Skeletal muscle tissue (tissue), 4 donors: Measurements from ENCODE around the gene JMJD8. TPM values are rescaled to one million over a fixed set of nuclear protein-coding genes. Genes with fewer than 3 reads are reported as not detected.

Experiments
- H3K27ac ChIP-seq: one replicate; pipeline ENCODE4 v1.7.0; 2013; ENCODE audit warnings: mild to moderate bottlenecking, low read depth, low read length, inconsistent platforms
- H3K27me3 ChIP-seq, 3 donors: one replicate each; pipeline ENCODE4 v1.7.0; 2013; ENCODE audit warnings: low read length in 3 of 3; ENCODE audit not compliant: control insufficient read depth in 3 of 3, insufficient read depth in 3 of 3
- H3K36me3 ChIP-seq, 3 donors: one replicate each; pipeline ENCODE4 v1.7.0; 2013; ENCODE audit warnings: low read length in 3 of 3; ENCODE audit not compliant: control insufficient read depth in 3 of 3, insufficient read depth in 3 of 3
- H3K4me1 ChIP-seq, 3 donors: one replicate each; pipeline ENCODE4 v1.7.0; 2013; ENCODE audit warnings: low read length in 3 of 3, mild to moderate bottlenecking in 3 of 3; ENCODE audit not compliant: control insufficient read depth in 3 of 3, insufficient read depth in 3 of 3
- H3K4me3 ChIP-seq, 3 donors: one replicate each; pipeline ENCODE4 v1.7.0; 2013; ENCODE audit warnings: low read length in 3 of 3
- H3K9ac ChIP-seq, 3 donors: one replicate each; pipeline ENCODE4 v1.7.0; 2013; ENCODE audit warnings: low read length in 3 of 3, mild to moderate bottlenecking in 3 of 3, moderate library complexity in 2 of 3, low read depth in 1 of 3
- H3K9me3 ChIP-seq, 3 donors: one replicate each; pipeline ENCODE4 v1.7.0; 2013; ENCODE audit warnings: low read length in 3 of 3; ENCODE audit not compliant: control insufficient read depth in 3 of 3
- total RNA-seq: library from RNA; depleted of rRNA; stranded (reverse); fragments of >200 nt; gene quantifications from one replicate; pipeline ENCODE4 v1.2.3, GENCODE V29; 2014
- donor health status: Osteomylitis.

JMJD8 gene
- total RNA-seq, 1 donor from 2014 or later, result 13.0 TPM

- H3K27ac ChIP-seq, result no peak overlapping the region
- no peak overlapping the region for H3K9ac ChIP-seq
- peaks cover 10 to 19% (median 16%) of the 10 kb centered on the region in 3 donors for H3K36me3 ChIP-seq
- no peaks in the 10 kb centered on the region for H3K9me3 ChIP-seq
- H3K4me3 ChIP-seq, result peak overlapping the region in 1 of 3 donors; percentile 22
- H3K4me1 ChIP-seq, result peaks cover 15 to 16% (median 16%) of the 10 kb centered on the region in 3 donors
- peaks cover 22 to 39% (median 23%) of the 10 kb centered on the region in 3 donors for H3K27me3 ChIP-seq
Measured at GRCh38 chr16:728131-728889, 44.2 kb upstream of the JMJD8 start.

- H3K27ac ChIP-seq, result no peak overlapping the region
- peaks cover 22 to 39% (median 23%) of the 10 kb centered on the region in 3 donors for H3K27me3 ChIP-seq
- H3K9me3 ChIP-seq, result no peaks in the 10 kb centered on the region
- peaks cover 1 to 11% (median 10%) of the 10 kb centered on the region in 3 donors for H3K36me3 ChIP-seq
- H3K9ac ChIP-seq, result peak overlapping the region in 1 of 3 donors; percentile 40
- H3K4me1 ChIP-seq, result peaks cover 15 to 16% (median 16%) of the 10 kb centered on the region in 3 donors
- H3K4me3 ChIP-seq, result peak overlapping the region; percentile 23 to 54 (median 45)
Measured at GRCh38 chr16:727291-727977, 43.3 kb upstream of the JMJD8 start.

GRCh38 chr16:726438-727290 lies 42.5 kb upstream of the JMJD8 start, which contains the start of the genes CCDC78 and HAGHL:
Gene CCDC78 (minus strand): TSS chr16:726443. CDS start chr16:726367, 76 bp downstream.
Gene HAGHL (plus strand): TSS chr16:727106. CDS start chr16:727510, 404 bp downstream.
- H3K9ac ChIP-seq, result peak within 1 kb of the TSS in 1 of 3 donors; percentile 40

GRCh38 chr16:726188-726437 lies 42.0 kb upstream of the JMJD8 start:
- Histone ChIP-seq H3K27ac (no peak overlapping the region), H3K4me1 (peaks cover 22 to 24% (median 23%) of the 10 kb centered on the region in 3 donors), H3K27me3 (peaks cover 22 to 39% (median 23%) of the 10 kb centered on the region in 3 donors), H3K9me3 (no peaks in the 10 kb centered on the region), H3K36me3 (peaks cover 0 to 4% (median 2%) of the 10 kb centered on the region in 3 donors), H3K9ac (no peak overlapping the region), H3K4me3 (no peak overlapping the region)

More at GRCh38 chr16:726438-727290, 42.5 kb upstream of the JMJD8 start, which contains the start of the genes CCDC78 and HAGHL:
- Histone ChIP-seq H3K27ac (no peak within 1 kb of the TSS), H3K4me1 (peaks cover 19 to 20% (median 19%) of the 10 kb centered on the region in 3 donors), H3K4me3 (peak within 1 kb of the TSS; percentile 23 to 54 (median 45)), H3K27me3 (peaks cover 22 to 39% (median 23%) of the 10 kb centered on the region in 3 donors), H3K36me3 (peaks cover 0 to 8% (median 4%) of the 10 kb centered on the region in 3 donors), H3K9me3 (no peaks in the 10 kb centered on the region)

GRCh38 chr16:725463-726187 lies 41.5 kb upstream of the JMJD8 start:
- Histone ChIP-seq H3K4me3 (no peak overlapping the region), H3K4me1 (peaks cover 22 to 26% (median 23%) of the 10 kb centered on the region in 3 donors), H3K9me3 (no peaks in the 10 kb centered on the region), H3K27me3 (peaks cover 22 to 39% (median 23%) of the 10 kb centered on the region in 3 donors), H3K36me3 (peaks cover 0 to 3% (median under 1%) of the 10 kb centered on the region in 3 donors), H3K9ac (no peak overlapping the region), H3K27ac (no peak overlapping the region)

GRCh38 chr16:725041-725376 lies 40.9 kb upstream of the JMJD8 start:
- no peak overlapping the region for H3K27ac ChIP-seq
- H3K4me1 ChIP-seq, result peaks cover 27 to 32% (median 28%) of the 10 kb centered on the region in 3 donors
- peaks cover 22 to 39% (median 23%) of the 10 kb centered on the region in 3 donors for H3K27me3 ChIP-seq
- peaks cover 0 to 3% (median 0%) of the 10 kb centered on the region in 3 donors for H3K36me3 ChIP-seq
- no peak overlapping the region for H3K4me3 ChIP-seq
- H3K9me3 ChIP-seq, result no peaks in the 10 kb centered on the region
- no peak overlapping the region for H3K9ac ChIP-seq

- Histone ChIP-seq H3K4me3 (no peak overlapping the region), H3K27me3 (peaks cover 22 to 39% (median 23%) of the 10 kb centered on the region in 3 donors), H3K4me1 (peaks cover 31 to 38% (median 33%) of the 10 kb centered on the region in 3 donors), H3K36me3 (peaks cover 0 to 2% (median 0%) of the 10 kb centered on the region in 3 donors), H3K9ac (no peak overlapping the region), H3K9me3 (no peaks in the 10 kb centered on the region), H3K27ac (no peak overlapping the region)
Measured at GRCh38 chr16:724188-725040, 40.3 kb upstream of the JMJD8 start.

DNA sequence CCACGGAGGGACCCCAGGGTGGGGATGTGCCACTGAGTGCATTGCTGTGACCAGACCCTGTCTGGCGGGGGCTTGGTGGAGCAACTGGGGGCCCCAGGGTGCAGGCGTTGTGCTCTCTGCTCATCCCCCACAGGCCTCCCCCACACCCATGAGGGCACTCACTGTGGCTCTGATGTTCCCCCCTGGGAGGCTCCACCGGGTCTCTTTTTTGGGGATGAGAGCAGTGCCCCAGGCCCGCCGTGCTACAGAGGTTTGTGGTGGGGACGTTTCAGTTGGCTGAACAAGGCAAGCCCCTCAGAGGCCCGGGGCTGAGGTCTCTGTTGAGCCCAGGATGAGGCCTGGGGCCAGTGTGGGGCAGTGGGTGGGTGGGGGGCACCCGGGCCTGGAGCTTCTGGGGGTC lies 39.6 kb upstream of the JMJD8 start:
- no peak overlapping the region for H3K27ac ChIP-seq
- no peak overlapping the region for H3K4me3 ChIP-seq
- H3K9ac ChIP-seq, result no peak overlapping the region
- peaks cover 0 to 2% (median under 1%) of the 10 kb centered on the region in 3 donors for H3K36me3 ChIP-seq
- H3K27me3 ChIP-seq, result peaks cover 22 to 33% (median 23%) of the 10 kb centered on the region in 3 donors
- peaks cover 36 to 43% (median 37%) of the 10 kb centered on the region in 3 donors for H3K4me1 ChIP-seq
- H3K9me3 ChIP-seq, result no peaks in the 10 kb centered on the region
